Mesothelial cell of epicardium (in vitro differentiated cells): ENCODE measurements around the gene SNRNP48. TPM values are rescaled to one million over a fixed set of nuclear protein-coding genes. Genes with fewer than 3 reads are reported as not detected.

Source experiments
- DNase-seq, 2 experiments: peaks; one replicate each; pipeline ENCODE4 v3.0.0; 2021; ENCODE audit warnings: low spot score in 2 of 2; ENCODE audit not compliant: unreplicated experiment in 2 of 2
- H3K27ac Mint-ChIP-seq: 2 replicates; pipeline ENCODE4 v1.8.0; 2021; ENCODE audit warnings: mixed read lengths
- H3K27me3 Mint-ChIP-seq: 2 replicates; pipeline ENCODE4 v1.8.0; 2021; ENCODE audit warnings: low read depth, mixed read lengths
- H3K36me3 Mint-ChIP-seq: 2 replicates; pipeline ENCODE4 v1.8.0; 2021; ENCODE audit warnings: mixed read lengths
- H3K4me1 Mint-ChIP-seq: 2 replicates; pipeline ENCODE4 v1.8.0; 2021; ENCODE audit warnings: mixed read lengths
- H3K4me3 Mint-ChIP-seq: 2 replicates; pipeline ENCODE4 v1.8.0; 2021; ENCODE audit warnings: mild to moderate bottlenecking, moderate library complexity, mixed read lengths
- H3K9me3 Mint-ChIP-seq: 2 replicates; pipeline ENCODE4 v1.8.0; 2021; ENCODE audit warnings: mixed read lengths
- CTCF ChIP-seq: fragments of 200-600 bp; sonication (generic); IDR thresholded peaks from one replicate; pipeline ENCODE4 v1.5.0; 2021; ENCODE audit warnings: antibody characterized with exemption; ENCODE audit not compliant: unreplicated experiment
- total RNA-seq: library from RNA; stranded (reverse); gene quantifications from 3 replicates; pipeline ENCODE4 v1.2.1, GENCODE V29; 2021

The SNRNP48 gene
- total RNA-seq, 1 donor from 2014 or later = 14.2 TPM

GRCh38 chr6:7546383-7546782 lies 43.6 kb upstream of the SNRNP48 start:
- Mint-ChIP-seq H3K27me3 (no peaks in the 10 kb centered on the region), H3K9me3 (no peaks in the 10 kb centered on the region), H3K4me1 (peaks cover 46% of the 10 kb centered on the region), H3K36me3 (no peaks in the 10 kb centered on the region), H3K27ac (peak overlapping the region; percentile 74), H3K4me3 (no peak overlapping the region)
- no peak for TF ChIP-seq CTCF
- no peak for DNase-seq

GRCh38 chr6:7546896-7547295 lies 43.1 kb upstream of the SNRNP48 start:
- no peak overlapping the region for H3K4me3 Mint-ChIP-seq
- no peaks in the 10 kb centered on the region for H3K27me3 Mint-ChIP-seq
- H3K9me3 Mint-ChIP-seq = no peaks in the 10 kb centered on the region
- peak overlapping the region; percentile 74 for H3K27ac Mint-ChIP-seq
- no peak for TF ChIP-seq CTCF
- no peak for DNase-seq
- H3K36me3 Mint-ChIP-seq = no peaks in the 10 kb centered on the region
- H3K4me1 Mint-ChIP-seq = peaks cover 50% of the 10 kb centered on the region

- H3K36me3 Mint-ChIP-seq = no peaks in the 10 kb centered on the region
- H3K4me1 Mint-ChIP-seq = peaks cover 52% of the 10 kb centered on the region
- no peak for DNase-seq
- no peaks in the 10 kb centered on the region for H3K27me3 Mint-ChIP-seq
- no peak overlapping the region for H3K4me3 Mint-ChIP-seq
- TF ChIP-seq CTCF = no peak
- no peaks in the 10 kb centered on the region for H3K9me3 Mint-ChIP-seq
- H3K27ac Mint-ChIP-seq = peak overlapping the region; percentile 74
These were observed 42.7 kb upstream of the SNRNP48 start for GRCh38 chr6:7547315-7547714.

DNA sequence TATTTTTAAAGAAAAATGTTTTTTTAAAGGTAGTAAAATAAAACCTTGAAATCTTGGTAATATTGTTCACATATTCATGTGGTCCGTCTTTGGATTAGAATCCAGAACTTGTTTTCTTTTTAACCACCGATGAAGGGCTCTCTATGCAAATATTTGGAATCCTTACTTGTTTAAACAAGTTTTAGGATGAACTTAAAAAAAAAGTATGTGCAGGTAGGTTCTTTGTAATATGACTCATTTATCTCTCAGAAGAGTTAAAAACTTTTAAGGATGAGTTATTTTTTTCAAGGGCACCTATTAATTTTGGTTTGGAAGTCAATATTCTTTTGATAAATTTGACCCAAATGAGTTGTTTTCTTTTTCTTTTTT lies 39.6 kb upstream of the SNRNP48 start:
- Mint-ChIP-seq H3K27me3 (no peaks in the 10 kb centered on the region), H3K27ac (no peak overlapping the region), H3K9me3 (no peaks in the 10 kb centered on the region), H3K4me1 (peaks cover 56% of the 10 kb centered on the region), H3K4me3 (no peak overlapping the region), H3K36me3 (no peaks in the 10 kb centered on the region)
- DNase-seq = no peak
- TF ChIP-seq CTCF = no peak

GRCh38 chr6:7554533-7555275 lies 35.3 kb upstream of the SNRNP48 start:
- Mint-ChIP-seq H3K27ac (peak overlapping the region; percentile 84), H3K4me3 (no peak overlapping the region), H3K36me3 (peaks cover 18% of the 10 kb centered on the region), H3K9me3 (no peaks in the 10 kb centered on the region), H3K4me1 (peaks cover 29% of the 10 kb centered on the region), H3K27me3 (no peaks in the 10 kb centered on the region)
- TF ChIP-seq CTCF = no peak
- DNase-seq = no peak
